Kidney capillary endothelial cell (primary cell): ENCODE results near the gene N4BP2L2.
A peak's percentile ranks its signal among the peaks of the same experiment; 100 is the strongest.

Source experiments
- DNase-seq: peaks from one replicate; pipeline ENCODE4 v3.0.0-alpha.2; 2018; ENCODE audit warnings: low spot score

N4BP2L2 gene

GRCh38 chr13:32468502-32469142 lies 70.0 kb downstream of the N4BP2L2 start:
- no peak for DNase-seq

GRCh38 chr13:32456591-32456990 lies 82.0 kb downstream of the N4BP2L2 start:
- no peak for DNase-seq

- DNase-seq = no peak
Observed at GRCh38 chr13:32455594-32455903, 83.0 kb downstream of the N4BP2L2 start.

- DNase-seq = no peak
Observed at GRCh38 chr13:32454886-32455593, 83.6 kb downstream of the N4BP2L2 start.

DNA sequence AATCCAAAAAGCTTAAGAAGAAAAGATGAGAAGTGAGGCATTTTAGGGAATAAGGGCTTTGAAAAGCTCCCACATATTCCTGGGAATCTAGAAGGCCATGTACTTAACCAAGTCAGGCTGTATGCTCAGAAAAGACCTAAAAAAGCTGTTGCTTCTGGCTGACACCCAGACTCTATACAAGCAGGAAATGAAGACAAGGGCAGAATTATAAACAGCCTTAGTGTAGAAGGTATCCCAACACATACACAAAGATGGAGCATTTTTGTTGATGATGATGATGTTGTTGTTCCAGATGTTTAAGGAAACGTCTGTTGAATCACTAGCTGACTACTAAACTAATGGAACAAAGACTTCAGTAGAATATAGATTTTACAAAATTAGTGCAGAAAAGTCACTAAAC lies 84.6 kb downstream of the N4BP2L2 start:
- peak; percentile 56 for DNase-seq

GRCh38 chr13:32448972-32449371 lies 89.6 kb downstream of the N4BP2L2 start:
- no peak for DNase-seq

- no peak for DNase-seq
Observed at GRCh38 chr13:32447894-32448623, 90.5 kb downstream of the N4BP2L2 start.

DNA sequence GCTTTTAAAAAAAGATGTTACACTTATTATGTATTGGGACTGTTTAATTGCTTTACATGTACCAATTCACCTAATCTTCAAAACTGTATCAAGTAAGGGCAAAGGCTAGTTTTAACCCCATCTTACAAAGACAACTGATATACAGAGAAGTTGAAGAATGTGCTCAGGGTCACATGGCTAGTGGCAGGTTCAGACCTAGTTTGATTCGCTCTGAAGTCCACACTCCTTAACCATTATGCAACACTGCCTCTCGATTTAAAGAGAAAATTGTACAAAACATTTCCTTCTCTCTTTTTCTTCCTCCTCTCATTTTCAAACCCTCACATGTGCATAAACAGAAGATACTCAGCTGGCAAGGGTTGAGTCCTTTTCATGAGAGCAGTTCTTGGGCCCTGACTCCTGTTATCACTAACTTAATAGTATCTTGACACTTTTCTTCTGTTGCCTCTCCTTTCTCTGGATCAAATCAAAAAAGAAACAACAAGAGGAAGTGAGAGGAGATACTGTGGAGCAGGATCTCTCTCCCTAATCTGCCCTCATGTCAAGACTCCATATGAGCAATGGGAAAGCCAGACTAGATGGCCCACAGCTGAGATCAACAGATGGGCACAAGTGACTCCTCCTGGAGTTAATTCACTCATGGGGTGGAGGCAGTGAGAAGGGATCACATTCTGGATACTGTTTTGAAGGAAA lies 91.7 kb downstream of the N4BP2L2 start:
- DNase-seq = no peak

DNA sequence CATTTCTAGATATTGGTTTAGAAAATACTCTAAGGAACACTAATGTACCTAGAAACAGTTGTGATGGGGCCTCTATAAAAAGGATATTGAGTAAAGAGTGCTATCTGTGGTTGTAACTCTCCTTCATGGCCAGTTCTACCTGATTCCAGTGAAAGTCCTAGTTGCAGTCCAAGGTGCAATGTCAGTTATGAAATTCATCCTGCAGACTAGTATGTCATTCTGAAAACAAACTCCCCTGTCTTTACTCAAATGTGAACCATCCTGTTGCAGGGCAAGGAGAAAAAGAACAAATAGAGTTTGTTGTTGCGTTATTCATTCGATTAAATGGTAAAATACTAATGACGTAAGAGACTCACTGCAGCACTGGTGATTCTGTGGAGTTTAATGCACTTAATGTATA lies 92.4 kb downstream of the N4BP2L2 start:
- DNase-seq = no peak

DNA sequence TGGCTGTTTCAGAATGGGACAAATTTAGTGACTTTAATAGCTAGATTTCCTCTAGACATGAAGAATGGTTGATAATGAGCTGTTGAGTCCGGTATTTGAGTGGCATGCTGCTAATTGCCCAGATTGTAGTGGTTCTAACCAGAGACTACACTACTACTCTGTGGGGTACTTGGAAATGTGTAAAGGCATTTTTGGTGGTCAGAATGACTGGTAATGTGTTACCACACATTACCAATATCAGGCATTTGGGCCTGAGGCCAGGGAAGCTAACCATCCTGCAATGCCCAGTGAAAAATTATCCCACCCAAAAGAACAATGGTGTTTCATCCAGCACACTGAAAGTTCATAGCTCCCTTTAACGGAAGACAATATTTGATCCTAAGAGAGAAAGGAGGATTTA lies 93.1 kb downstream of the N4BP2L2 start:
- DNase-seq = no peak

DNA sequence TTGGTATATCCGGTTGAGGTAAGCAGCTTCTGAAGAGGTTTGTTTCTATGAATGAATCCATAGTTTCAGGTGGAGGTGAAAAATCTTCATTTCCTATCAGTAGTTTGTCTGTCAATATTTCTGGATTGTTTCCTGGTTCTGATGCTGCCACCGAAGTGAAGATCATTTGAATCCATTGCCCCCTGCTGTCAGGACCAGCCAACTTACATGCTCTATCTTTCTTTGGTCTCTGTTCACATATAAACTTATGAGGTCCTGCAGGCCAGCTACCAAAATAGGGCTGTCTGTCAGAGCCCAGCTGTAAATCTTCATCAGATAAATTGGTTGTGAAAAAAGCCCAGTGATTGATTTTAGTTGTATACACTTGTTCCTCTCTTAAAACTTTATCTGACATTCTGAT lies 95.5 kb downstream of the N4BP2L2 start:
- no peak for DNase-seq

- DNase-seq = no peak
Observed at GRCh38 chr13:32438871-32439270, 99.7 kb downstream of the N4BP2L2 start.

GRCh38 chr13:32432856-32433255 lies 105.7 kb downstream of the N4BP2L2 start:
- DNase-seq = no peak

- no peak for DNase-seq
Observed at GRCh38 chr13:32431361-32431760, 107.2 kb downstream of the N4BP2L2 start.

DNA sequence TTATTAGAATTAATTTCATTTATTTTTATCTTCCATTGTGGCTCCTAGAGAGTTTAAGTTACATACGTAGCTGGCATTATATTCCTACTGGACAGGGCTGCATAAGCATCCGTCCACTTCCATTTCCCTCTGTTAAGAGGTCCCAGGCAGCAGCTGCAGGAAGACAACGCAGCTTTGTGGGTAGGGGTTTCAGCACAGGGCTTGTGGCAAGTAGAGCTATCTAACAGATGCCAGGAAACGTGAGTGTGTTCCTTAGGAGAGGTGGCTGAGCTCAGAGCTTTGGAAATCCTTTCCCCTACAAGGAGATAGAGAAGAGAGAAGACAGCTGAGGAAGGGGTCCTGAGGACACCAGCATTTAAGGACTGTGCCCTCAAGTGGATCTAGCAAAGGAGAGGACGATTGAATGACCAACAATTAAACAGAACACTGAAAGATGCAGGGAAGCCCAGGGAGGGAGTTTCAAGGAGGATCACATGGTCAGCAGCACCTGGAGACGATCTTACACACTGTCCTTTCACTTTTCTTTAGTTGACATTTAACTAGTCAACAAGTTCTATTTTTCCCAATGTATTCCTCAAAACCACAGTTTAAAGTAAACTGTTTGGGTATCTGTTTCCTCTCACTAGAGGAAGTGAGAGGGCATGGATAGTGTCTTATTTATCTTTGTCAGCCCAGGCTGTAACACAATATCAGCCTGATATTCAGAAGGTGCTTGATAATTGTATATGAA lies 108.4 kb downstream of the N4BP2L2 start:
- no peak for DNase-seq

DNA sequence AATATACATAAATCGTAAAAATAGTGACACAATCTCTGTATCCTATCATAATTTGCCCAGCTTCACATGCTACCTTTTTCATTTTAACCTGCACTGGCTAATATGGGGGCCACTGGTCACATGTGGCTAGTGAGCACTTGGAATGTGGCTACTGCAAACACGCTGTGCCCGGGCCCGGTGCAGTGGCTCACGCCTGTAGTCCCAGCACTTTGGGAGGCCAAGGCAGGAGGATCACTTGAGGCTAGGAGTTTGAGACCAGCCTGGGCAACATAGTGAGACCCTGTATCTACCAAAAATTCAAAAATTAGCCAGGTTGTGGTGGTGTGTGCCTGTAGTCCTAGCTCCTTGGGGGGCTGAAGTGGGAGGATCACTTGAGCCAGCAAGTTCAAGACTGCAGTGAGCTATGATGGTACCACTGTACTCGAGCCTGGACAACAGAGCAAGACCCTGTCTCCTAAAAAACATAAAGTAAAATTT lies 109.1 kb downstream of the N4BP2L2 start:
- DNase-seq = no peak

GRCh38 chr13:32428581-32429432 lies 109.8 kb downstream of the N4BP2L2 start:
- no peak for DNase-seq

DNA sequence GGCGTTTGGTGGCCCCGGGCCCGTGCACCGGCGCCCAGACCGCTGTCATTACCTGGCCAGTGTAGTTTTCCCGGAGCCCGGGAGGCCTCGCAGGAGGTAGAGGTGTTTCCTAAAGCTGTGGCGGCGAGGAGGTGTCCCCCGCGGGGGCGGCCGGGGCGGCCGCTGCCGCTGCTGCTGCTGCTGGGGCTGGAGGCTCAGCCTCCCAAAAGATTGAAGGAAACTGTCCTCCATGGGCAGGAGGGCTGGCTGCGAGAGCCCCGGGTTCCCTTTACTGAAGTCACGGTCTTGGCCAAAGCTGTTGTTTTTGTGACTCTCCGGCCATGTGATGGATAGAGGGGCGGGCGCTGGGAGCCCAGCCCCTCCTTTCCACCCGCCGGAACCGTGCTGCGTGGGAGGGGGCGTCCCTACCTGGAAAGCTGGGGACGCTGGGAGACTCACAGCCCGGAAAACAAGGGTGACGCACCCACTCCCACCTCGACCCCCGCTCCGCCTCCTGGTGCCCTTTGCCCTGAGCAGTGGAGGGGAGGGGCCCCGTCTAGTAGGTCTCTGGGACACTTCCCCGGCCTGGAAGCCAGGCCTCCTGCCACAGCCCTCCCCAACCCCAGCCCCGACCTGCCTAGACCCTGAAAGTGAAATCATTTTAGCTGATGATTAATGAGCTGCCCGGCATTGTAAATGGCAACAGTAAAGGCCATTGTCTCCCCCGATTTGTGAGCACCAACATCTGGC lies 110.6 kb downstream of the N4BP2L2 start, which contains the start of gene N4BP2L1:
Gene N4BP2L1 (minus strand): TSS at position 279 of the 729 bp plus-strand sequence. CDS start 48 bp downstream, at position 231.
- no peak for DNase-seq

- no peak for DNase-seq
Observed at GRCh38 chr13:32426990-32427851, 111.4 kb downstream of the N4BP2L2 start.
